Measurements from ENCODE around the gene MTR.

GRCh38 chr1:236950365-236950764 is 155.3 kb downstream of the MTR start:
- no peak for TF ChIP-seq CTCF (IDR thresholded peaks at IDR 0.05; ENCODE audit: insufficient read depth, low read length, poor library complexity, severe bottlenecking)
- no peak for TF ChIP-seq EZH2phosphoT487 (conservative IDR thresholded peaks at IDR 0.05; ENCODE audit: low read length)

Data from SU-DHL-6 (cell line).